Measurements from ENCODE around the gene CDKN1A.

The CDKN1A gene

DNA sequence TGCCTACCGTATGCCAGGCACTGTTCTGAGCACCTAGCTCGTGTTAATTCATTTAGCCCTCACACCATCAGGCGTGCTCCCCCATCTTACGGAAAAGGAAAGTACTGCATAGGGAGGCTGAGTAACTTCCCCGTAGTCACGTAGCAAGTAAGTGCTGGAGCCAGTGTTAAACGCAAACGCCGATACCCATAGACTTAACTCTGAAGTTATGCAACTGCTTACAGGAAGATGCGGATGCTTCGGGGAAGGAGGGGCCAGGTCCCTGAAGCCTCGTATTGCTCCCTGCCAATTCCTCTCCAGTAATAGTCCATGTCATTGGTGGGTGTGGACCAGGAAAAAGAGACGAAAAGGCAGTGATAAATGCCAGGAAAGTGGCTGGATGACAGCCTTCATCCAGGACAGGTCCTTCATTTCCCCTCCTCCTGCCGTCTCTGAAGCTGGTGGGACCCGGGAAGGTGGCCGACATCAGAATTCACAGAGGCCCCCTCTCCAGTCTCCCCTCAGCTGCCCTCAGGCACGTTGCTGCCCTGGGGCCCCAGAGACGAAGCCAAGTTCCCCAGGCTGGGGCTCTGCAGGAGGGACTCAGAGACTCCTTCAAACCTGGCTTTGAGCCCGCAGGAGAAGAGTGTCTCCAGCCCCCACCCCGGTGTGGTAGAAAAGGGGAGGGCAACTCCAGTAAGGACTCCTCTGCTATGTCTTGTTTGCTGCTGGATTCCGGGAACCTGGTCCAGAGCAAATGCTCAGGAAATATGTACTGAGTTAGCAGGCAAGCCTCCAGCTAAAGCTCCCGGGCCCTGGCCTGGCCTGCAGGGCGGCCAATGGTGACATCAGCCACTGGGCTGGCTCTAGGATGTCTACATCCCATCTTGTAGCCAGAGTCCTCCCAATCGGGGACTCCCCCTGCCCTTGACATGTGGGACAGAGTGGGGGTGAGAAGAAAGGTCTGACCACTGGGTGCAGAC lies 56.9 kb downstream of the CDKN1A start:
- Histone ChIP-seq H3K9me3 (ENCODE audit: control insufficient read depth, low read length) (no peaks in the 10 kb centered on the region), H3K4me1 (ENCODE audit: control insufficient read depth, insufficient read depth, low read length, poor library complexity, severe bottlenecking) (no peaks in the 10 kb centered on the region), H3K4me3 (ENCODE audit: insufficient read depth, low read depth, low read length, poor library complexity, severe bottlenecking) (no peak overlapping the region), H3K27me3 (replicated peaks; ENCODE audit: control insufficient read depth, insufficient read depth, low read length, poor library complexity, severe bottlenecking) (no peaks in the 10 kb centered on the region), H3K36me3 (ENCODE audit: control insufficient read depth, insufficient read depth, low read length) (no peaks in the 10 kb centered on the region), H3K27ac (ENCODE audit: insufficient read depth, low read length, poor library complexity, severe bottlenecking) (no peak overlapping the region)
- no peak for DNase-seq

Data from effector memory CD4-positive, alpha-beta T cell (primary cell).